Adipocyte (in vitro differentiated cells): ENCODE data around the gene AP1M2.
A peak's percentile ranks its signal among the peaks of the same experiment; 100 is the strongest.

Source experiments
- DNase-seq: peaks from one replicate; pipeline ENCODE4 v3.0.0-alpha.2; 2015; ENCODE audit warnings: low read depth
- H3K27me3 ChIP-seq: replicated peaks from 2 replicates; pipeline ENCODE4 v1.7.0; 2013; ENCODE audit warnings: mild to moderate bottlenecking, low read length, moderate library complexity; ENCODE audit not compliant: control insufficient read depth, insufficient read depth
- H3K36me3 ChIP-seq: 2 replicates; pipeline ENCODE4 v1.7.0; 2013; ENCODE audit warnings: low read length, mild to moderate bottlenecking, moderate library complexity; ENCODE audit not compliant: control insufficient read depth, insufficient read depth, severe bottlenecking
- H3K4me1 ChIP-seq: 2 replicates; pipeline ENCODE4 v1.7.0; 2013; ENCODE audit warnings: mild to moderate bottlenecking, low read length, moderate library complexity; ENCODE audit not compliant: control insufficient read depth, insufficient read depth
- H3K4me3 ChIP-seq: 2 replicates; pipeline ENCODE4 v1.7.0; 2013; ENCODE audit warnings: mild to moderate bottlenecking, low read length, moderate library complexity
- H3K9ac ChIP-seq: 2 replicates; pipeline ENCODE4 v1.7.0; 2013; ENCODE audit warnings: mild to moderate bottlenecking, low read length, moderate library complexity
- H3K9me3 ChIP-seq: 2 replicates; pipeline ENCODE4 v1.7.0; 2013; ENCODE audit warnings: mild to moderate bottlenecking, low read length, moderate library complexity; ENCODE audit not compliant: control insufficient read depth

AP1M2 gene

GRCh38 chr19:10587022-10587838, at the start of gene AP1M2:
Gene AP1M2 (minus strand): TSS chr19:10587312. CDS start chr19:10587231, 81 bp downstream.
- peaks cover 16% of the 10 kb centered on the region for H3K27me3 ChIP-seq
- no peaks in the 10 kb centered on the region for H3K9me3 ChIP-seq
- H3K4me3 ChIP-seq = no peak within 1 kb of the TSS
- DNase-seq = no peak
- no peaks in the 10 kb centered on the region for H3K36me3 ChIP-seq
- H3K4me1 ChIP-seq = no peaks in the 10 kb centered on the region
- H3K9ac ChIP-seq = no peak within 1 kb of the TSS

GRCh38 chr19:10636304-10636972, 49.3 kb upstream of the AP1M2 start:
- no peaks in the 10 kb centered on the region for H3K27me3 ChIP-seq
- peaks cover 12% of the 10 kb centered on the region for H3K4me1 ChIP-seq
- H3K36me3 ChIP-seq = peaks cover 38% of the 10 kb centered on the region
- H3K9ac ChIP-seq = no peak overlapping the region
- no peak overlapping the region for H3K4me3 ChIP-seq
- no peaks in the 10 kb centered on the region for H3K9me3 ChIP-seq
- no peak for DNase-seq

- H3K36me3 ChIP-seq = peaks cover 42% of the 10 kb centered on the region
- H3K27me3 ChIP-seq = no peaks in the 10 kb centered on the region
- H3K4me1 ChIP-seq = peaks cover 10% of the 10 kb centered on the region
- no peak overlapping the region for H3K9ac ChIP-seq
- H3K4me3 ChIP-seq = no peak overlapping the region
- no peak for DNase-seq
- no peaks in the 10 kb centered on the region for H3K9me3 ChIP-seq
These were observed 47.9 kb upstream of the AP1M2 start for GRCh38 chr19:10634963-10635362.

- Histone ChIP-seq H3K9me3 (no peaks in the 10 kb centered on the region), H3K4me3 (no peak overlapping the region), H3K9ac (no peak overlapping the region), H3K36me3 (peaks cover 42% of the 10 kb centered on the region), H3K4me1 (peaks cover 5% of the 10 kb centered on the region), H3K27me3 (no peaks in the 10 kb centered on the region)
- no peak for DNase-seq
These were observed 47.3 kb upstream of the AP1M2 start for GRCh38 chr19:10634430-10634829.

- no peak for DNase-seq
- Histone ChIP-seq H3K4me3 (no peak overlapping the region), H3K4me1 (no peaks in the 10 kb centered on the region), H3K9ac (no peak overlapping the region), H3K27me3 (no peaks in the 10 kb centered on the region), H3K9me3 (no peaks in the 10 kb centered on the region), H3K36me3 (peaks cover 35% of the 10 kb centered on the region)
These were observed 44.8 kb upstream of the AP1M2 start for GRCh38 chr19:10631874-10632273.

GRCh38 chr19:10625762-10626138, 38.6 kb upstream of the AP1M2 start:
- H3K9ac ChIP-seq = peak overlapping the region; percentile 78
- no peaks in the 10 kb centered on the region for H3K27me3 ChIP-seq
- peaks cover 6% of the 10 kb centered on the region for H3K36me3 ChIP-seq
- peak overlapping the region; percentile 82 for H3K4me3 ChIP-seq
- peaks cover 5% of the 10 kb centered on the region for H3K4me1 ChIP-seq
- no peaks in the 10 kb centered on the region for H3K9me3 ChIP-seq
- no peak for DNase-seq

GRCh38 chr19:10625003-10625761, 38.1 kb upstream of the AP1M2 start, which contains the start of gene SLC44A2:
Gene SLC44A2 (plus strand): TSS chr19:10625553. CDS start chr19:10625634, 81 bp downstream.
- Histone ChIP-seq H3K27me3 (no peaks in the 10 kb centered on the region), H3K4me3 (peak within 1 kb of the TSS; percentile 82), H3K9me3 (no peaks in the 10 kb centered on the region), H3K9ac (peak within 1 kb of the TSS; percentile 78), H3K4me1 (peaks cover 7% of the 10 kb centered on the region), H3K36me3 (peaks cover 6% of the 10 kb centered on the region)
- DNase-seq = peak; percentile 90

GRCh38 chr19:10624585-10624984, 37.5 kb upstream of the AP1M2 start:
- no peak for DNase-seq
- no peaks in the 10 kb centered on the region for H3K9me3 ChIP-seq
- peaks cover 7% of the 10 kb centered on the region for H3K4me1 ChIP-seq
- no peaks in the 10 kb centered on the region for H3K27me3 ChIP-seq
- H3K4me3 ChIP-seq = peak overlapping the region; percentile 82
- no peak overlapping the region for H3K9ac ChIP-seq
- peaks cover 6% of the 10 kb centered on the region for H3K36me3 ChIP-seq

- peaks cover 13% of the 10 kb centered on the region for H3K4me1 ChIP-seq
- H3K9me3 ChIP-seq = no peaks in the 10 kb centered on the region
- DNase-seq = no peak
- no peak overlapping the region for H3K4me3 ChIP-seq
- H3K36me3 ChIP-seq = no peaks in the 10 kb centered on the region
- H3K9ac ChIP-seq = no peak overlapping the region
- no peaks in the 10 kb centered on the region for H3K27me3 ChIP-seq
These were observed 34.9 kb upstream of the AP1M2 start for GRCh38 chr19:10621966-10622365.

GRCh38 chr19:10620786-10621185, 33.7 kb upstream of the AP1M2 start:
- Histone ChIP-seq H3K4me1 (peaks cover 13% of the 10 kb centered on the region), H3K9me3 (no peaks in the 10 kb centered on the region), H3K27me3 (no peaks in the 10 kb centered on the region), H3K9ac (no peak overlapping the region), H3K4me3 (no peak overlapping the region), H3K36me3 (no peaks in the 10 kb centered on the region)
- no peak for DNase-seq

GRCh38 chr19:10618846-10619245, 31.7 kb upstream of the AP1M2 start:
- no peak overlapping the region for H3K9ac ChIP-seq
- H3K27me3 ChIP-seq = no peaks in the 10 kb centered on the region
- H3K4me1 ChIP-seq = peaks cover 10% of the 10 kb centered on the region
- H3K36me3 ChIP-seq = no peaks in the 10 kb centered on the region
- no peak overlapping the region for H3K4me3 ChIP-seq
- no peaks in the 10 kb centered on the region for H3K9me3 ChIP-seq
- DNase-seq = no peak
